ENCODE measurements around the gene PRDM1.

Gene PRDM1

DNA sequence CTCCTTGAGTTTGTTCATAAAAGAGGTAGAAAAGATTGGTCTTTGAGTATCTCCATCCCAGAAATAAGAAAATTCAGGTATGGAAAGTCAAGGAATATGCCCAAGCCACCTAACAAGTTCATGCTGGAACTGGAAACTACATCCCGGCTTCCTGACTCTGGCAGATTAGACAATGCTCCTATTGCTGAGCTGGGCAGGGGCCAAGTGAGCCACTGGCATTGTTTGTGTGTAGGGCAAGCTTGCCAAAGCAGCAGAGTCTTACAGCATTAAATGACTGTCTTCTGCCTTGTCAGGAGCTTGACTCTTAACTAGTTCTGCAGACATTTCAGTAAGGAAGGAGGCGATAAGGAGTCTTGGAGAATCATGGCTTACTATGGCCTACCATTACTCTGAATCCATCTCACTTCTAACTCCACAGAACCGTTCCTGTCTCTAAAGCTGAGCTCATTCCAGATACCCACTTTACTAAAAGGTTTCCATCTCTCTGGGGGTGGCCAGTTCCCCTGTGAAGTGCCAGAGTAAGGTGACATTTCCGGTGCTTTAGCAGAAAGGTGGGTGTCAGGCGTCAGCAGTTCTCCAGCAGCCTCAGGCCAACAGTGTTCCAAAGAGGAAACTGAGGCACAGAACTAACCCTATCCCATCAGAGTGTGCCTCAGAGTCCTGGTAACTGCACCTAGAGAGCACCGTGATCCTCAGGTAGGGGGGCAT lies 30.1 kb downstream of the PRDM1 start:
- no peak for DNase-seq (ENCODE audit: low spot score)

GRCh38 chr6:106117579-106117978 lies 31.4 kb downstream of the PRDM1 start:
- DNase-seq (ENCODE audit: low spot score): no peak

DNA sequence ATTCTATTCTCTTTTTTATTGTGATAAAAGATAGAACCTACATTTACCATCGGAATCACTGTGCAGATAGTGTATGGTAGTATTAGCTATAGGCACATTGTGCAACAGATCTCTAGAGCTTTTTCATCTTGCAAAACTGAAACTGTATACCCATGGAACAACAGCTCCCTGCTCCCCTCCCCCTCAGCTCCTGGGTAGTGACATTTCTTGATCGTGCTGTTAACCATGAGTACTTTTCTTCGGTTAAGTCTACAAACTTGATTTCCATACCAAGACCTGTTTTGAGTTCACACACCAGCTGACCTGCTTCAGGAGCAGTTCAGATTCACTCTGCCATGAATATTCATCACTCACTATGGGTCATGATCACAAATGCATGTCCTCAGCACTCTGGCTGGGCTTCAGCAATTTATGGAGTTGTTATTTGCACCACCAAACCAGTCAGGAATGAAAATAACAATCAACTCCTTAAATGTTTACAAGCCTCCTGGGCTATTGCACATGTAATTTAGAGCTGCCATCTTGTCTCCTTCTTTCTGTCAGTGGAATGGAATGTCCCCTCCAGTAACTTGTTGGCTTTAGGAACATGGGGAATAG lies 32.8 kb downstream of the PRDM1 start:
- no peak for DNase-seq (ENCODE audit: low spot score)

DNA sequence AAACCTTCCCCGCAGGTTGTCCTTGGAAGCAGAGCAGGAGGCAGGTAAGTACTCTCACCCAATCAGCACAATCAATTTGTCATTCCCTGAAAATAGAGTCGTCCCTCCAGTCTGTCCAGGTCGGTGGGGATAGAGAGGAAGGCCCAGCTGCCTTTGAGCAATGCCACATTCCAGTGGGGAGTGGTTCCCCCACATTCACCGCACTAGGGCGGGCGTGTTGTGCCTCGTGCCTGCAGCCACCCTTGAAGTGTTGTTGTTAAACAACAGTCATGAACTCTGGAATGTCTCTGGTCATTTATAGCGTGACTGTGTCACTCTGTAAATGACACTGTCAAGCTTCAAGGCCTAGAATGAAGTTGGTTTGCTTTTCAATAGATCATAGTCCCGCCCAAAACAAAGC lies 33.4 kb downstream of the PRDM1 start:
- no peak for DNase-seq (ENCODE audit: low spot score)

DNA sequence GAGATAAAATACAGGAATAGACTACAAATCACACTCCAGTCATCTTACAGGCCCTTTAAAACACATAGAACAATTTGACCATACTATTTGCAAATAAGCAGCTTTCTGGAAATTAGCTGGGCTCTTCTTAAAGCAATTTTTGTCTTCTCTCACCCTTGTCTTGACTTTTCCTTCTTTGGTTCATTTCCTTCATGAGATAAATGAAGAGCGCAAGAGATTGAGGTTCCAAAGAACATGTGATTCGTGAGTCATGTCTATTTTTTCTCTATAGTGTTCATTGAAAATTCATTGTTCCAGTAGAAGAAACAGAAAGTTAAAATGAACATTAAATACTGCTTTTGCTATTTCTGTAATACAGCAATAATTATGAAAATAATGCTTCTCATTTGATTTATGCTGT lies 33.9 kb downstream of the PRDM1 start:
- no peak for DNase-seq (ENCODE audit: low spot score)

GRCh38 chr6:106120406-106120805 lies 34.3 kb downstream of the PRDM1 start:
- DNase-seq (ENCODE audit: low spot score): no peak

DNA sequence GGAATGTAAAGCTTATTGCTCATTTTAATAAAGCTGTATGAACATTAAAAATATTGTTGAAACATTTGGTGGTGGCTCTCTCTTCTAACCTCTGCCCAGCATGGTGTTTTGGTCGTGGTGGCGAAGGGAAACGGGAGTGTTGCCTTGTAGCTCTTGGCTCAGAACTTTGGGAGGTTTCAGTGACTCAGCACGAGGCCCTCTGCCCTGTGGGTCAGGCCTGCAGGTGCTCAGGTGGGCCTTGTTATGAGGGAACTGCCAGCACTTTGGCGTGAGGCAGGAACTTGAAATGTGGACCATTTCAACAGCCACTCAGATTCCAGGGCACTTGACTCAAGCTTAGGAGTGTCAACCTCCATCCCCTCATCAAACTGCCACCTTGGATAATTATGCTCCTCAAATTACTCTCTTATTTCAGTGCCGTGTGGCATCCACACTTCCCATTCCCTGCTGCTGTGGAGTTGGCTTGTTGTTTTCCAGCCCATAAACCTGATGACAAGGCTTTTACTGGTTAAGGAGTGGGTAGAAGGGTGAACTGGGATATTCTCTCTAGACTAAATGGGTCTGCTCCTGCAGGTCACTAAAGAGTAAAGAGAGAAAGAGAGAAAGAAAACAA lies 36.3 kb downstream of the PRDM1 start:
- no peak for DNase-seq (ENCODE audit: low spot score)

- DNase-seq (ENCODE audit: low spot score): no peak
These were observed 37.0 kb downstream of the PRDM1 start for GRCh38 chr6:106122938-106123656.

- DNase-seq (ENCODE audit: low spot score): no peak
These were observed 37.9 kb downstream of the PRDM1 start for GRCh38 chr6:106124015-106124414.

- no peak for DNase-seq (ENCODE audit: low spot score)
These were observed 38.6 kb downstream of the PRDM1 start for GRCh38 chr6:106124437-106125430.

DNA sequence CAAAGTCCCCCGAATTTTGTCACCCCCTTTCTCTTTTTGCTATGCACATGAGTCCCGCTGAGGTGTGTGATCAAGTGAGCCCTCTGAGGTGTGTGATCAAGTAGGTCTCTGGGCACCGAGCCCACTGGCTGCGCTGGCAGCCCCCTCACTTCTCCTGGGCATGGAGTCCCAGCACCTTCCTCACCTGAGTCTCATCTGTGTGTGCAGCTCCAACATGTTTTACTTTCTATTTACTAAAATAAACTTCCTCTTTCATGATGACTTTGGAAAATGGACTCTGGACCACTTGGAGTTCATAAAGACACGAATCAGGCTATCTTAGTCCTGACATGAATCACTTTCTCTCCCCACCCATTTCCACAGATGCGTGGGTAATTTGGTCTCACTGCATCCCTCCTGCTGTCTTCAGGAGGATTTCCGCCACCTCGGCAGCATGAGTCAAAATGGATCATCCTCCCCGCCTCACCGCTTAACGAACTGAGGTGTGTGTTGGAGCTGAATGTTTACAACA lies 39.8 kb downstream of the PRDM1 start:
- DNase-seq (ENCODE audit: low spot score): no peak

GRCh38 chr6:106126482-106126881 lies 40.3 kb downstream of the PRDM1 start:
- no peak for DNase-seq (ENCODE audit: low spot score)

GRCh38 chr6:106128981-106129781 lies 43.0 kb downstream of the PRDM1 start:
- no peak for DNase-seq (ENCODE audit: low spot score)

GRCh38 chr6:106132153-106132698 lies 46.1 kb downstream of the PRDM1 start:
- no peak for DNase-seq (ENCODE audit: low spot score)

- DNase-seq (ENCODE audit: low spot score): no peak
These were observed 46.9 kb downstream of the PRDM1 start for GRCh38 chr6:106133040-106133439.

DNA sequence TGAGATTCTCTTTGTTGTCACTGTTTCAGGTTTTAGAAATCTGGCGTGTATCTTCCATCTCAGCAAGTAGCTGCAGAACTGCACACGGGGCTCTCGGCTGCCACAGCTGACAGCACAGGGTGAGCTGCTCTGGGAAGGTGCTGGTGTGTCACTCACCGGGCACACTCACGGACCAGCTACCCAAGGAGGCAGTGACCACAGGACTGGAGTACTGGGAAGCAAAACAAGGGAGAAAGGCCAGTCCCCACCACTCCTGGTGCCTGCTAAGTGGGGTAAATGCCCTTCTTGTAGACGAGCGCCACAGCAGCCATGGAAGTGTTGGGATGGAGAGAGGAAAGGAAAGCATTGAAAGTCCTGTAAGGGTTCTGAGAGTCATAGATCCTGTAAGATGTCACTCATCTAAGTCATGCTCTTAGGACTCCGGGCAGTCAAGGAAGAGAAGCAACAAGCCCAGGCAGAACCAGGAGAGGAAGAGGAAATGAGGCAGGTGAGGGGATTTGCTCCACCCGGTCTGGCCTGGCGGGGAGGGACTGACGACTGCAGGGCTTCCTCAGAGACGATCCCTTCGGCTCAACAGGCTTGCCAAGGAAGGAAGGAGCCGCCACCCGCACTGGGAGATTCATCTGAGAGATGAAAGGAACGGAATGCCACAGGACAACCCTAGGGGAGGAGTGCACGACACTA lies 48.1 kb downstream of the PRDM1 start:
- no peak for DNase-seq (ENCODE audit: low spot score)

- no peak for DNase-seq (ENCODE audit: low spot score)
These were observed 48.9 kb downstream of the PRDM1 start for GRCh38 chr6:106134906-106135634.

DNA sequence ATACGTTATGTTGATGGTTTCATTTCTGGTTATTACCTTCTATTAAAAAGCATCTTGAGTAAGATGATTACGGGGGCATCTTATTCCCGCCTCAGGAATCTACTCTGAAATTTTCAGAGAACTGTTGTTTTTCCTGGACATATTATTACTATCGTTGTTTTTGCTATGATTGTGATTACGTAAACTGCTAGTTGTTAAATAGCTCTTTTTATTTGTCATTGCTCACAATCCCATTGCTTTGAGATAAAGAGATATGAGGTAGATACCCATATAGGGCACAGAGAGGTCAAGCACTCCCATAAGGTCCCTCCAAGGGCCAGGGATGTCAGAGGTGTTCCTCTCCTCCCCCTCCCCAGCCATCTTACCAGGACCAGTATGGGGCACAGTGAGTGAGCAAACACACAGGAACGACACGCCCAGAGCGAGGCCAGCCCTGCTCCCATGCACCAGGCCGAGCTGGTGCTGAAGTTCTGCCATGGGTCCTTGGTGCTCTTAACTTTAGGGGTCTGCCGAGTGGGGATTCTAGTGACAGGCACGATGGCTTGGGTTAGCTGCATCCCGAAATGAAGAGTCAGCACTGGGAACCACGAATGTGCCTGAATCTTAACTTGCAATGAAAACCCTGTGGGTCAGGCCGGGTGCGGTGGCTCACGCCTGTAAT lies 49.9 kb downstream of the PRDM1 start:
- DNase-seq (ENCODE audit: low spot score): no peak

Measured in iPS-NIHi11 (cell line).